Measurements from ENCODE around the gene TBX6. TPM values are rescaled to one million over a fixed set of nuclear protein-coding genes. Genes with fewer than 3 reads are reported as not detected.

Gene TBX6
- total RNA-seq, 1 experiment from 2014 or later, result 0.46 TPM

- ATAC-seq (no peak), DNase-seq (ENCODE audit: low read depth, low spot score) (no peak)
- ChIA-PET POLR2A (no interaction called here), CTCF (interaction anchor here (0.6 kb wide), 1 partner anchor 213 kb away, joined by 7 read pairs; no protein-coding TSS in a partner anchor)
- intact Hi-C loops (cut with micrococcal nuclease; ENCODE audit: unreplicated experiment), result no loop called here
- no peaks in the 10 kb centered on the region for H3K36me3 ChIP-seq (ENCODE audit: control insufficient read depth, insufficient read depth, low read length)
- H3K27me3 ChIP-seq (ENCODE audit: control insufficient read depth, insufficient read depth, low read length), result no peaks in the 10 kb centered on the region
- no peaks in the 10 kb centered on the region for H3K9me3 ChIP-seq (ENCODE audit: control insufficient read depth, insufficient read depth, low read depth, low read length)
- BruUV-seq (replicated peaks), result no TSS peak
- in situ Hi-C loops (cut with HindIII; ENCODE audit: low pct_unique_long_range_greater_than_20kb, low sequenced_read_pairs), result no loop called here
- H3K4me3 ChIP-seq (ENCODE audit: low read depth in 2 of 2, low read length in 2 of 2), result no peak overlapping the region
- TF ChIP-seq, protein P1, sequence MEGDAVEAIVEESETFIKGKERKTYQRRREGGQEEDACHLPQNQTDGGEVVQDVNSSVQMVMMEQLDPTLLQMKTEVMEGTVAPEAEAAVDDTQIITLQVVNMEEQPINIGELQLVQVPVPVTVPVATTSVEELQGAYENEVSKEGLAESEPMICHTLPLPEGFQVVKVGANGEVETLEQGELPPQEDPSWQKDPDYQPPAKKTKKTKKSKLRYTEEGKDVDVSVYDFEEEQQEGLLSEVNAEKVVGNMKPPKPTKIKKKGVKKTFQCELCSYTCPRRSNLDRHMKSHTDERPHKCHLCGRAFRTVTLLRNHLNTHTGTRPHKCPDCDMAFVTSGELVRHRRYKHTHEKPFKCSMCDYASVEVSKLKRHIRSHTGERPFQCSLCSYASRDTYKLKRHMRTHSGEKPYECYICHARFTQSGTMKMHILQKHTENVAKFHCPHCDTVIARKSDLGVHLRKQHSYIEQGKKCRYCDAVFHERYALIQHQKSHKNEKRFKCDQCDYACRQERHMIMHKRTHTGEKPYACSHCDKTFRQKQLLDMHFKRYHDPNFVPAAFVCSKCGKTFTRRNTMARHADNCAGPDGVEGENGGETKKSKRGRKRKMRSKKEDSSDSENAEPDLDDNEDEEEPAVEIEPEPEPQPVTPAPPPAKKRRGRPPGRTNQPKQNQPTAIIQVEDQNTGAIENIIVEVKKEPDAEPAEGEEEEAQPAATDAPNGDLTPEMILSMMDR (IDR thresholded peaks at IDR 0.05), result no peak
- no peak for TF ChIP-seq POLR2AphosphoS5 (IDR thresholded peaks at IDR 0.05; ENCODE audit: low read depth, low read length)
- no peak for TF ChIP-seq TCF7L2 (IDR thresholded peaks at IDR 0.05; ENCODE audit: low read depth, low read length)
- no peak for TF ChIP-seq SIN3A (IDR thresholded peaks at IDR 0.05; ENCODE audit: borderline replicate concordance, insufficient read depth, low read depth, low read length)
- no peak for TF ChIP-seq REST (IDR thresholded peaks at IDR 0.05; ENCODE audit: insufficient read depth in 1 of 2, low read depth in 2 of 2, low read length in 1 of 2)
- H3K4me1 ChIP-seq (ENCODE audit: control insufficient read depth, insufficient read depth, low read length), result no peaks in the 10 kb centered on the region
- no peak overlapping the region for H3K27ac ChIP-seq (ENCODE audit: low read length)
Observed at GRCh38 chr16:30040221-30040620, 51.5 kb downstream of the TBX6 start.

Other genes with a start within 250 kb of the TBX6 start
- 71.6 TPM for gene CDIPT, start 228.7 kb downstream of the TBX6 start, total RNA-seq (2021; ENCODE audit: unreplicated experiment)
- gene SEZ6L2, start 192.4 kb downstream of the TBX6 start, total RNA-seq (2021; ENCODE audit: unreplicated experiment), result 70.7 TPM
- 87.0 TPM for gene ASPHD1, start 191.4 kb downstream of the TBX6 start, total RNA-seq (2021; ENCODE audit: unreplicated experiment)
- 45.7 TPM for gene KCTD13, start 165.7 kb downstream of the TBX6 start, total RNA-seq (2021; ENCODE audit: unreplicated experiment)
- gene TMEM219, start 129.8 kb downstream of the TBX6 start, total RNA-seq (2021; ENCODE audit: unreplicated experiment), result 161 TPM
- 99.4 TPM for gene TAOK2, start 118.1 kb downstream of the TBX6 start, total RNA-seq (2021; ENCODE audit: unreplicated experiment)
- 25.3 TPM for gene HIRIP3, start 96.3 kb downstream of the TBX6 start, total RNA-seq (2021; ENCODE audit: unreplicated experiment)
- gene INO80E, start 95.7 kb downstream of the TBX6 start, total RNA-seq (2021; ENCODE audit: unreplicated experiment), result 104 TPM
- 3.2 TPM for gene DOC2A, start 80.9 kb downstream of the TBX6 start, total RNA-seq (2021; ENCODE audit: unreplicated experiment)
- not detected for gene C16orf92, start 68.7 kb downstream of the TBX6 start, total RNA-seq (2021; ENCODE audit: unreplicated experiment)
- gene TLCD3B, start 60.7 kb downstream of the TBX6 start, total RNA-seq (2021; ENCODE audit: unreplicated experiment), result 3.5 TPM
- gene ALDOA, start 26.2 kb downstream of the TBX6 start, total RNA-seq (2021; ENCODE audit: unreplicated experiment), result 2,516 TPM
- gene PPP4C, start 15.9 kb downstream of the TBX6 start, total RNA-seq (2021; ENCODE audit: unreplicated experiment), result 186 TPM
- 0.69 TPM for gene YPEL3, start 4.3 kb upstream of the TBX6 start, total RNA-seq (2021; ENCODE audit: unreplicated experiment)
- 2.5 TPM for gene GDPD3, start 21.6 kb upstream of the TBX6 start, total RNA-seq (2021; ENCODE audit: unreplicated experiment)
- 47.1 TPM for gene MAPK3, start 31.3 kb upstream of the TBX6 start, total RNA-seq (2021; ENCODE audit: unreplicated experiment)
- gene CORO1A, start 91.7 kb upstream of the TBX6 start, total RNA-seq (2021; ENCODE audit: unreplicated experiment), result 3.7 TPM
- gene BOLA2B, start 101.7 kb upstream of the TBX6 start, total RNA-seq (2021; ENCODE audit: unreplicated experiment), result 178 TPM
- 18.5 TPM for gene SLX1A, start 102.0 kb upstream of the TBX6 start, total RNA-seq (2021; ENCODE audit: unreplicated experiment)
- 16.8 TPM for gene SULT1A3, start 107.3 kb upstream of the TBX6 start, total RNA-seq (2021; ENCODE audit: unreplicated experiment)
- 19.8 TPM for gene NPIPB13, start 156.6 kb upstream of the TBX6 start, total RNA-seq (2021; ENCODE audit: unreplicated experiment)